ENCODE measurements around the gene CRTC1.

DNA sequence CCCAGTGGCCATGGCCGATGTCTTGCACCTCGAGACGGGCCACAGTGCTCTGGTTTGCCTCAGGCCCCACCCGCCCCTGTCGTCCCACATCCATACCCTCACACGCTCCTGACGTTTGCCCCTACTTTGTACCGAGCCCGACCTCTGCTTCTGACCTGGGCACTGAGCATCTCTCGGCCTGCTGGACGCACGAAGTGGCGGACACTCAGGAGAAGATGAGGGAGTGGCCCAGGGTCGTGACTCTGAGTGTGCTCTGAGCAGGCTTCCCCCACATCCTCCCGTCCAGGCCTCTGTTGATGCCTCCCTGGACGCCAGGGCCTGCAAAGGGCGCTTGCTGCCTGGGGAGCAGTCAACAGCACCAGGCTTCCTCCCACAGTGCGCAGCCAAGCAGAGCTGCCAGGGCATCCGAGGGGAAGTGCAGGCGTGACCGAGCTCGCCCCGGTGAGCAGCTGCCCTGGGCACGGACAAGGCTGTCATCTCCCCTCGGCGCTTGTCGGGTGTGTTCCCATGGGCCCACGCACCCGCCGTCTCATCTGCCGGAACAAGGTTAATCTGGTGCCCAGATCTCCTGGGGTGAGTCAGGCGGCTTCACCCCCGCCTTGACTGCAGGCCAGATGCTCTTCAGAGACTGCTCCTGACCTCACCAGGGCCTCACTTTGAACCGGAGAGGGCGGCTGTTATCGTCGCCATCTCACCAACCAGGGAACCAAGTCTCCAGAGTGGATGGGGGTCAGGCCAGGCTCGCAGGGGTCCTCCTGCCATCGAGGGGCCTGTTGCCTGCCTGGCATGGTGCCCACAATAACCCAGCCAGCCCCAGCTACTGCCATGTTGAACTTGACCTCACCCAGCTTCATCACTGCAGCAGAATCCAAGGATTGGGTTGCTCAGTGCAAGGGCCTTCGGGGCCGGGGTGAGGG lies 80.5 kb downstream of the CRTC1 start:
- TF ChIP-seq, protein P1, sequence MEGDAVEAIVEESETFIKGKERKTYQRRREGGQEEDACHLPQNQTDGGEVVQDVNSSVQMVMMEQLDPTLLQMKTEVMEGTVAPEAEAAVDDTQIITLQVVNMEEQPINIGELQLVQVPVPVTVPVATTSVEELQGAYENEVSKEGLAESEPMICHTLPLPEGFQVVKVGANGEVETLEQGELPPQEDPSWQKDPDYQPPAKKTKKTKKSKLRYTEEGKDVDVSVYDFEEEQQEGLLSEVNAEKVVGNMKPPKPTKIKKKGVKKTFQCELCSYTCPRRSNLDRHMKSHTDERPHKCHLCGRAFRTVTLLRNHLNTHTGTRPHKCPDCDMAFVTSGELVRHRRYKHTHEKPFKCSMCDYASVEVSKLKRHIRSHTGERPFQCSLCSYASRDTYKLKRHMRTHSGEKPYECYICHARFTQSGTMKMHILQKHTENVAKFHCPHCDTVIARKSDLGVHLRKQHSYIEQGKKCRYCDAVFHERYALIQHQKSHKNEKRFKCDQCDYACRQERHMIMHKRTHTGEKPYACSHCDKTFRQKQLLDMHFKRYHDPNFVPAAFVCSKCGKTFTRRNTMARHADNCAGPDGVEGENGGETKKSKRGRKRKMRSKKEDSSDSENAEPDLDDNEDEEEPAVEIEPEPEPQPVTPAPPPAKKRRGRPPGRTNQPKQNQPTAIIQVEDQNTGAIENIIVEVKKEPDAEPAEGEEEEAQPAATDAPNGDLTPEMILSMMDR (IDR thresholded peaks at IDR 0.05; ENCODE audit: low read depth, low read length, missing input control), result no peak
- TF ChIP-seq MAX (IDR thresholded peaks at IDR 0.05) (no peak), EGR1 (IDR thresholded peaks at IDR 0.05; ENCODE audit: low read depth in 2 of 2) (no peak), YY1 (IDR thresholded peaks at IDR 0.05) (no peak), SP1 (IDR thresholded peaks at IDR 0.05) (no peak), RAD21 (IDR thresholded peaks at IDR 0.05) (no peak), TAF1 (conservative IDR thresholded peaks at IDR 0.05) (no peak), GABPA (IDR thresholded peaks at IDR 0.05 in 1 of 2, conservative IDR thresholded peaks at IDR 0.05 in 1 of 2) (no peak), RXRA (IDR thresholded peaks at IDR 0.05) (no peak), JUND (IDR thresholded peaks at IDR 0.05) (no peak), HNF4A (conservative IDR thresholded peaks at IDR 0.05) (no peak)
- TF ChIP-seq, protein P2, sequence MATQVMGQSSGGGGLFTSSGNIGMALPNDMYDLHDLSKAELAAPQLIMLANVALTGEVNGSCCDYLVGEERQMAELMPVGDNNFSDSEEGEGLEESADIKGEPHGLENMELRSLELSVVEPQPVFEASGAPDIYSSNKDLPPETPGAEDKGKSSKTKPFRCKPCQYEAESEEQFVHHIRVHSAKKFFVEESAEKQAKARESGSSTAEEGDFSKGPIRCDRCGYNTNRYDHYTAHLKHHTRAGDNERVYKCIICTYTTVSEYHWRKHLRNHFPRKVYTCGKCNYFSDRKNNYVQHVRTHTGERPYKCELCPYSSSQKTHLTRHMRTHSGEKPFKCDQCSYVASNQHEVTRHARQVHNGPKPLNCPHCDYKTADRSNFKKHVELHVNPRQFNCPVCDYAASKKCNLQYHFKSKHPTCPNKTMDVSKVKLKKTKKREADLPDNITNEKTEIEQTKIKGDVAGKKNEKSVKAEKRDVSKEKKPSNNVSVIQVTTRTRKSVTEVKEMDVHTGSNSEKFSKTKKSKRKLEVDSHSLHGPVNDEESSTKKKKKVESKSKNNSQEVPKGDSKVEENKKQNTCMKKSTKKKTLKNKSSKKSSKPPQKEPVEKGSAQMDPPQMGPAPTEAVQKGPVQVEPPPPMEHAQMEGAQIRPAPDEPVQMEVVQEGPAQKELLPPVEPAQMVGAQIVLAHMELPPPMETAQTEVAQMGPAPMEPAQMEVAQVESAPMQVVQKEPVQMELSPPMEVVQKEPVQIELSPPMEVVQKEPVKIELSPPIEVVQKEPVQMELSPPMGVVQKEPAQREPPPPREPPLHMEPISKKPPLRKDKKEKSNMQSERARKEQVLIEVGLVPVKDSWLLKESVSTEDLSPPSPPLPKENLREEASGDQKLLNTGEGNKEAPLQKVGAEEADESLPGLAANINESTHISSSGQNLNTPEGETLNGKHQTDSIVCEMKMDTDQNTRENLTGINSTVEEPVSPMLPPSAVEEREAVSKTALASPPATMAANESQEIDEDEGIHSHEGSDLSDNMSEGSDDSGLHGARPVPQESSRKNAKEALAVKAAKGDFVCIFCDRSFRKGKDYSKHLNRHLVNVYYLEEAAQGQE (IDR thresholded peaks at IDR 0.05), result no peak
- TF ChIP-seq, protein P3, sequence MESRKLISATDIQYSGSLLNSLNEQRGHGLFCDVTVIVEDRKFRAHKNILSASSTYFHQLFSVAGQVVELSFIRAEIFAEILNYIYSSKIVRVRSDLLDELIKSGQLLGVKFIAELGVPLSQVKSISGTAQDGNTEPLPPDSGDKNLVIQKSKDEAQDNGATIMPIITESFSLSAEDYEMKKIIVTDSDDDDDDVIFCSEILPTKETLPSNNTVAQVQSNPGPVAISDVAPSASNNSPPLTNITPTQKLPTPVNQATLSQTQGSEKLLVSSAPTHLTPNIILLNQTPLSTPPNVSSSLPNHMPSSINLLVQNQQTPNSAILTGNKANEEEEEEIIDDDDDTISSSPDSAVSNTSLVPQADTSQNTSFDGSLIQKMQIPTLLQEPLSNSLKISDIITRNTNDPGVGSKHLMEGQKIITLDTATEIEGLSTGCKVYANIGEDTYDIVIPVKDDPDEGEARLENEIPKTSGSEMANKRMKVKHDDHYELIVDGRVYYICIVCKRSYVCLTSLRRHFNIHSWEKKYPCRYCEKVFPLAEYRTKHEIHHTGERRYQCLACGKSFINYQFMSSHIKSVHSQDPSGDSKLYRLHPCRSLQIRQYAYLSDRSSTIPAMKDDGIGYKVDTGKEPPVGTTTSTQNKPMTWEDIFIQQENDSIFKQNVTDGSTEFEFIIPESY (IDR thresholded peaks at IDR 0.05), result no peak

Data from liver (tissue), 3 donors.